Measurements from ENCODE around the gene TRPM5.

- TF ChIP-seq TEAD4 (IDR thresholded peaks at IDR 0.05; ENCODE audit: borderline replicate concordance, insufficient read depth), result no peak
- no peak for TF ChIP-seq RFX5 (IDR thresholded peaks at IDR 0.05; ENCODE audit: low read length)
- TF ChIP-seq CTCF (IDR thresholded peaks at IDR 0.05), result no peak
- TF ChIP-seq PBX3 (IDR thresholded peaks at IDR 0.05), result no peak
- TF ChIP-seq SMC3 (IDR thresholded peaks at IDR 0.05; ENCODE audit: low read depth, low read length), result no peak
- no peak for TF ChIP-seq TCF12 (IDR thresholded peaks at IDR 0.05)
- no peak for TF ChIP-seq SIN3A (IDR thresholded peaks at IDR 0.05; ENCODE audit: borderline replicate concordance, low read depth, low read length)
- no peak for TF ChIP-seq IRF3 (IDR thresholded peaks at IDR 0.05; ENCODE audit: low read depth, low read length)
- no peak for TF ChIP-seq MAX (IDR thresholded peaks at IDR 0.05; ENCODE audit: low read depth)
- no peak for TF ChIP-seq REST (IDR thresholded peaks at IDR 0.05; ENCODE audit: low read depth, low read length)
- TF ChIP-seq EP300 (IDR thresholded peaks at IDR 0.05; ENCODE audit: borderline replicate concordance in 1 of 2, low read depth in 1 of 2, low read length in 1 of 2), result no peak
- no peak for TF ChIP-seq NRF1 (IDR thresholded peaks at IDR 0.05; ENCODE audit: low read depth, low read length)
- no peak for TF ChIP-seq GATA2 (CRISPR knock-in tag; IDR thresholded peaks at IDR 0.05)
- no peak for TF ChIP-seq ZBTB33 (IDR thresholded peaks at IDR 0.05; ENCODE audit: borderline replicate concordance, low read depth)
These were observed 37.9 kb downstream of the TRPM5 start for GRCh38 chr11:2406451-2406850.

Measured in SK-N-SH (cell line).